ENCODE results near the gene DIAPH3. TPM values are rescaled to one million over a fixed set of nuclear protein-coding genes. Genes with fewer than 3 reads are reported as not detected.

DIAPH3 gene
- total RNA-seq, 2 experiments from 2014 or later: 24.0 to 24.3 TPM

- peaks cover 1% of the 10 kb centered on the region for H3K36me3 Mint-ChIP-seq (ENCODE audit: low read depth)
- H3K9me3 Mint-ChIP-seq: no peaks in the 10 kb centered on the region
- DNase-seq: no peak
- no peak overlapping the region for H3K27ac Mint-ChIP-seq
- intact Hi-C loops (cut with micrococcal nuclease): no loop called here
- H3K4me1 Mint-ChIP-seq (ENCODE audit: low read depth): no peaks in the 10 kb centered on the region
- no peaks in the 10 kb centered on the region for H3K27me3 Mint-ChIP-seq (ENCODE audit: low read depth)
- H3K4me3 Mint-ChIP-seq: no peak overlapping the region
- CTCF ChIA-PET: interaction anchor here (1.1 to 1.4 kb wide), 2 partner anchors 16 to 378 kb away, joined by 3 read pairs; no protein-coding TSS in a partner anchor
Observed at GRCh38 chr13:59770451-59770850, 393.3 kb downstream of the DIAPH3 start.

GRCh38 chr13:59766236-59766635, 397.5 kb downstream of the DIAPH3 start:
- intact Hi-C loops (cut with micrococcal nuclease): no loop called here
- H3K27ac Mint-ChIP-seq: no peak overlapping the region

GRCh38 chr13:59755632-59756290, 408.0 kb downstream of the DIAPH3 start:
- H3K27ac Mint-ChIP-seq: no peak overlapping the region
- no peaks in the 10 kb centered on the region for H3K9me3 Mint-ChIP-seq
- no peak overlapping the region for H3K4me3 Mint-ChIP-seq
- no peaks in the 10 kb centered on the region for H3K4me1 Mint-ChIP-seq (ENCODE audit: low read depth)
- CTCF ChIA-PET: no interaction called here
- intact Hi-C loops (cut with micrococcal nuclease): no loop called here
- H3K36me3 Mint-ChIP-seq (ENCODE audit: low read depth): no peaks in the 10 kb centered on the region
- no peak for DNase-seq
- peaks cover 5% of the 10 kb centered on the region for H3K27me3 Mint-ChIP-seq (ENCODE audit: low read depth)

More at GRCh38 chr13:59766236-59766635, 397.5 kb downstream of the DIAPH3 start:
- CTCF ChIA-PET: no interaction called here
- H3K9me3 Mint-ChIP-seq: no peaks in the 10 kb centered on the region
- no peaks in the 10 kb centered on the region for H3K4me1 Mint-ChIP-seq (ENCODE audit: low read depth)
- no peak for DNase-seq
- H3K27me3 Mint-ChIP-seq (ENCODE audit: low read depth): no peaks in the 10 kb centered on the region
- H3K36me3 Mint-ChIP-seq (ENCODE audit: low read depth): no peaks in the 10 kb centered on the region
- H3K4me3 Mint-ChIP-seq: no peak overlapping the region

GRCh38 chr13:59754411-59754810, 409.3 kb downstream of the DIAPH3 start:
- H3K4me1 Mint-ChIP-seq (ENCODE audit: low read depth): no peaks in the 10 kb centered on the region
- intact Hi-C loops (cut with micrococcal nuclease): no loop called here
- H3K9me3 Mint-ChIP-seq: no peaks in the 10 kb centered on the region
- CTCF ChIA-PET: no interaction called here
- H3K27ac Mint-ChIP-seq: no peak overlapping the region
- DNase-seq: no peak
- no peak overlapping the region for H3K4me3 Mint-ChIP-seq
- no peaks in the 10 kb centered on the region for H3K36me3 Mint-ChIP-seq (ENCODE audit: low read depth)
- H3K27me3 Mint-ChIP-seq (ENCODE audit: low read depth): peaks cover 5% of the 10 kb centered on the region

- Mint-ChIP-seq H3K4me3 (no peak overlapping the region), H3K27ac (no peak overlapping the region), H3K27me3 (ENCODE audit: low read depth) (peaks cover 5% of the 10 kb centered on the region), H3K4me1 (ENCODE audit: low read depth) (no peaks in the 10 kb centered on the region), H3K9me3 (no peaks in the 10 kb centered on the region), H3K36me3 (ENCODE audit: low read depth) (no peaks in the 10 kb centered on the region)
- DNase-seq: no peak
- intact Hi-C loops (cut with micrococcal nuclease): no loop called here
- CTCF ChIA-PET: no interaction called here
Observed at GRCh38 chr13:59750860-59751259, 412.9 kb downstream of the DIAPH3 start.

- H3K9me3 Mint-ChIP-seq: no peaks in the 10 kb centered on the region
- no peak overlapping the region for H3K27ac Mint-ChIP-seq
- no peak for DNase-seq
- H3K36me3 Mint-ChIP-seq (ENCODE audit: low read depth): no peaks in the 10 kb centered on the region
- H3K4me3 Mint-ChIP-seq: no peak overlapping the region
- peaks cover 5% of the 10 kb centered on the region for H3K27me3 Mint-ChIP-seq (ENCODE audit: low read depth)
- CTCF ChIA-PET: no interaction called here
- intact Hi-C loops (cut with micrococcal nuclease): no loop called here
- H3K4me1 Mint-ChIP-seq (ENCODE audit: low read depth): no peaks in the 10 kb centered on the region
Observed at GRCh38 chr13:59748046-59748445, 415.7 kb downstream of the DIAPH3 start.

GRCh38 chr13:59747529-59747928, 416.2 kb downstream of the DIAPH3 start:
- no peaks in the 10 kb centered on the region for H3K9me3 Mint-ChIP-seq

GRCh38 chr13:59746291-59746962, 417.3 kb downstream of the DIAPH3 start:
- Mint-ChIP-seq H3K4me1 (ENCODE audit: low read depth) (no peaks in the 10 kb centered on the region), H3K4me3 (no peak overlapping the region), H3K27me3 (ENCODE audit: low read depth) (peaks cover 2% of the 10 kb centered on the region), H3K36me3 (ENCODE audit: low read depth) (no peaks in the 10 kb centered on the region), H3K27ac (no peak overlapping the region), H3K9me3 (no peaks in the 10 kb centered on the region)
- no peak for DNase-seq
- intact Hi-C loops (cut with micrococcal nuclease): no loop called here
- CTCF ChIA-PET: interaction anchor here (0.6 to 0.7 kb wide), 2 partner anchors 357 to 636 kb away, joined by 3 read pairs; no protein-coding TSS in a partner anchor

More at GRCh38 chr13:59747529-59747928, 416.2 kb downstream of the DIAPH3 start:
- Mint-ChIP-seq H3K27ac (no peak overlapping the region), H3K27me3 (ENCODE audit: low read depth) (peaks cover 5% of the 10 kb centered on the region), H3K4me3 (no peak overlapping the region), H3K4me1 (ENCODE audit: low read depth) (no peaks in the 10 kb centered on the region), H3K36me3 (ENCODE audit: low read depth) (no peaks in the 10 kb centered on the region)
- intact Hi-C loops (cut with micrococcal nuclease): no loop called here
- DNase-seq: no peak
- CTCF ChIA-PET: no interaction called here

- no peak overlapping the region for H3K4me3 Mint-ChIP-seq
- no peaks in the 10 kb centered on the region for H3K4me1 Mint-ChIP-seq (ENCODE audit: low read depth)
- CTCF ChIA-PET: no interaction called here
- H3K36me3 Mint-ChIP-seq (ENCODE audit: low read depth): no peaks in the 10 kb centered on the region
- intact Hi-C loops (cut with micrococcal nuclease): no loop called here
- no peak overlapping the region for H3K27ac Mint-ChIP-seq
- no peaks in the 10 kb centered on the region for H3K27me3 Mint-ChIP-seq (ENCODE audit: low read depth)
- DNase-seq: no peak
- H3K9me3 Mint-ChIP-seq: no peaks in the 10 kb centered on the region
Observed at GRCh38 chr13:59745392-59745788, 418.3 kb downstream of the DIAPH3 start.

GRCh38 chr13:59744747-59745391, 418.9 kb downstream of the DIAPH3 start:
- CTCF ChIA-PET: no interaction called here
- intact Hi-C loops (cut with micrococcal nuclease): no loop called here

GRCh38 chr13:59743195-59743594, 420.5 kb downstream of the DIAPH3 start:
- H3K9me3 Mint-ChIP-seq: no peaks in the 10 kb centered on the region
- H3K4me1 Mint-ChIP-seq (ENCODE audit: low read depth): no peaks in the 10 kb centered on the region
- intact Hi-C loops (cut with micrococcal nuclease): no loop called here
- no peak overlapping the region for H3K27ac Mint-ChIP-seq
- CTCF ChIA-PET: interaction anchor here (0.6 kb wide), 2 partner anchors 30 to 300 kb away, joined by 3 to 4 read pairs; no protein-coding TSS in a partner anchor
- no peak for DNase-seq
- H3K4me3 Mint-ChIP-seq: no peak overlapping the region
- no peaks in the 10 kb centered on the region for H3K27me3 Mint-ChIP-seq (ENCODE audit: low read depth)
- H3K36me3 Mint-ChIP-seq (ENCODE audit: low read depth): no peaks in the 10 kb centered on the region

More at GRCh38 chr13:59744747-59745391, 418.9 kb downstream of the DIAPH3 start:
- Mint-ChIP-seq H3K4me3 (no peak overlapping the region), H3K27me3 (ENCODE audit: low read depth) (no peaks in the 10 kb centered on the region), H3K9me3 (no peaks in the 10 kb centered on the region), H3K4me1 (ENCODE audit: low read depth) (no peaks in the 10 kb centered on the region), H3K27ac (no peak overlapping the region), H3K36me3 (ENCODE audit: low read depth) (no peaks in the 10 kb centered on the region)
- DNase-seq: no peak

GRCh38 chr13:59742467-59742866, 421.3 kb downstream of the DIAPH3 start:
- CTCF ChIA-PET: no interaction called here
- H3K4me1 Mint-ChIP-seq (ENCODE audit: low read depth): no peaks in the 10 kb centered on the region
- intact Hi-C loops (cut with micrococcal nuclease): no loop called here

More at GRCh38 chr13:59742467-59742866, 421.3 kb downstream of the DIAPH3 start:
- H3K9me3 Mint-ChIP-seq: no peaks in the 10 kb centered on the region
- no peaks in the 10 kb centered on the region for H3K36me3 Mint-ChIP-seq (ENCODE audit: low read depth)
- no peaks in the 10 kb centered on the region for H3K27me3 Mint-ChIP-seq (ENCODE audit: low read depth)
- H3K4me3 Mint-ChIP-seq: no peak overlapping the region
- DNase-seq: no peak
- no peak overlapping the region for H3K27ac Mint-ChIP-seq
